Stimulated activated CD4-positive, alpha-beta T cell treated with anti-CD3 and anti-CD28 coated beads, Interleukin-1b, Interleukin-23, amount 100 ng/mL, for 48 hours (primary cell): ENCODE measurements around the gene SPSB4.

Source experiments
- DNase-seq: peaks from one replicate; pipeline ENCODE4 v3.0.0-alpha.2; 2020

The SPSB4 gene

DNA sequence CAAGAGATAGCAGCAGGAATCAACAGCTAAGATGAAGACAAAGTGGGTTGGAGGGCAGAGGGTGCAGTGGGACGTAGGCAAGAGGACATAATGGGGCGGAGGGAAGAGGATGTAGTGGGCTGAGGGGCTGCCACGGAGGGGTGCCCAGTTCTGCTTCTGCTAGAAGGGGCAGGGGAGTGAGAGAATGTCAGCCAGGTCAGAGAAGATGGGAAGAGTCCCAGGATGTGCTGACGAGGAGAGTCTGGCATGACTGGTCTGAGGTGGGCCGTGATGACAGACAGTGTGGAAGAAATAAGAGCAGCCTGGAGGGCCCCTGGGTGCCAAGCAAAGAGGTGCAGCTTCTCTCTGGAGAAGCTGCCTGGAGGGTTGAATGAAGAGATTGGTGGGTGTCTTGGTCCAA is 4.0 kb downstream of the SPSB4 start:
- DNase-seq = no peak

DNA sequence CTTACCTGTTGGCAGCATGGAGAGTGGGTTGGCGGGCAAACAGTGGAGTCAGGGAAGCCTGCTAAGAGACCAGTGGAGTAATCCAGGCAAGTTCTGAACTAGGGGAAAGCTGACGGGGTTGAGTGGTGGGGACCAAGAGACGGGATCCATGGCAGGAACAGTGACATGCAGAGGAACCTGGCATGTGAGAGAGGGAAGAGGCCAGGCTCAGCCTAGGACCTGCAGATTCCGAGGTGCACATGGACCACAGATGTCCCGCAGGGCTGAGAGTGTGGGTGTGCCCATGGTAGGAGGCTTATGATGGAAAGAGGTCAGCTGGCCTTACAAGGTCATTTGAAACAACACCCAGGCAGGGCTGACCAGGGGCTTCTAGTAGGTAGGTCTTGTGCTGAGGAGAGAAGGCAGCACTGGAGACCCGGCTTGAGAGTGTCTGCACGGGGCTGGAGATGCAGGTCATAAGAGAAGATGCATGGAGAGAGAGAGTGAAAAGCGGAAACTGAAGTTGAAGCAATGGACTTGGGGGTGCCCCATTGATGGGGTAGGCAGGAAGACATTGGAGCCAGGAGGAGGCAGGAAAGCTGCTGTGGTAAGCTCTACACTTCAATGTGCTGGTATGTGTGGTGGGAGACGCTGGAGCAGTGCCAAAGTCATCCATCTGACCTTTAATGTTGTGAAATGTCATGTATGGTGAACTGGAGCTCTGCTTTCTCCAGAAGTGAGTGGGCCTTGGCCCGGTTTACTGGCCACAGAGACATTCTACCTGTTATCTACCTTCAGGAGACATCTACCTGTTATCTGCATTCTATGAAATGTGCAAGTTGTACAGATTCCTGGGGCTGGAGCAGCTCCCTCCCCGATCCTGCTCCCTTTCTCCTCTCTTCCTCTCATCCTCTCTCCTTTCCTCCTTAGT is 4.6 kb downstream of the SPSB4 start:
- no peak for DNase-seq

DNA sequence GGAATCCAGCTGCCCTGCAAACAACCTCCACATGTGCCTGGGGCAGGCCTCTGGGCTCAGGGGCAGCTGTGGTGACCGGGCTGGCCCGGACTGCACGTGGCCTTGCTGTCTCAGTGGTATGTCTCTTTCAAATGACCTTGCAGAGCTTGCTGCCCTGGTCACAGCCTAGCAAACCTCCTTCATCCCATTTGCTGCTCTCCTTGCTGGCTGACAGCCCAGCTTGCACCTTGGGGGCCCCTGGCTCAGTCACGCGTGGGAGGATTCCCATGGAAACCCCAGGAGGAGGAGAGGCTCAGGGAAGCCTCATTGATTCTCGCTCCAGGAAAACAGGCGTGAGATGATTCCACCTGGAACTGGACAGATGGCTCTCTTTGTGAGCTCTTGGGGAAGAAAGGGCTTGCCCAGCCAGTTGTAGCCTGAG is 5.6 kb downstream of the SPSB4 start:
- DNase-seq = no peak

DNA sequence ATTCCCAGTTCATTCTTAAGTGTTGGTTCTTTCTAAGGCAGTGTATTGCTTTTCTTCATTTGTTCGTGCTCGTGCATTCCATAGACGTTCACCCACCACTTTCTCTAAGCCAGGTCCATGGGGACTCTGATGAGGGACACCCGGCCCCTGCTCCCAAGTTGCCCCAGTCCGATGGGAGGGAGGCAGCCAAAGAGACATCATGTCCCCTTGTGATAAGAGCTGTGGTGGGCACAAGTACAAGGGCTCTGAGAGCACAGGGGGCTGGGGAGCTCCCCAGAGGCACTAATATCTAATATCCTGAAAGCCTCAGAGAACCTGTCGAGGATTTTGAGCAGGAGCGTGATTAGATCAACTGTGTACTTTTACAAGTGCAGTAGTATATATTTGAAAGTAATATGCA is 6.3 kb downstream of the SPSB4 start:
- no peak for DNase-seq

DNA sequence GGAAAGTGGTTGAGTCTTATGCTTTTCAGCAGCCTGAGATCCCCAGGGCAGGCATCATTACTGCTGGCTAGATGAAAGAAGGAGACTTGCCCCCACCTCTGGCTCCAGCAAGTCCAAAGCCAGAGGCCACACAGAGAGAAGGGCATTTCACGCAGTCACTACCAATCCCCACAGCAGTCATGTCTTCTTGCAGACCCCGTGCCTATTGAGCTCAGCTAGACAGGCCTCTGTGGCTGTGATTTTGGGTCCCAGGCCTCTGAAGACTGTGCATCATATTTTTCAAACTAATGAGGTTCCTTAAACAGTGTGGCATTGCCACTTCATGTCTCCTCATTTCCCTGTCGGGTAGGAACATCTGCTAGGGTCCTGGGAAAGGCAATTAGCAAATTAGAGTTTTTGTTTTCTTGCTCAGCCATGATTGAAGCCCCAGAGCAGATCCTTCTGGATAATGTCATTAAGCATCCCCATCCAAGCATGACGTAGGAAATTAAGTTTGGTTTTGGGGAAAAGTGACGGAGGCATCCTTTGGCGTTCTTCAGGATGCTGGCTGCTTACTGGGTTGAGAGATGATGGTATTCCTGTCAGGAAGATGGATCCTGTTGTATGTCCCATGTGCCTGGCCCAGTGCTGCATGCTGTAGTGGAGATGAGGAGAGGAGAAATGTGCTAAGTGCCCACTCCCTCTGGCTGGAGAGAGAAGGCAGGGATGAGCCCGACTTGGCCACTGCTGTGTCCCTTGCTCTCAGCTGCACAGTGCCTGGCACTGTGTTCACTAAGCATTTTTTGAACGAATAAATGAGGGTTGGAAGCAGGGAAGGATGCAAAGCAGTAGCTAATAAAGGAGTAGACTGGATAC is 7.0 kb downstream of the SPSB4 start:
- no peak for DNase-seq

DNA sequence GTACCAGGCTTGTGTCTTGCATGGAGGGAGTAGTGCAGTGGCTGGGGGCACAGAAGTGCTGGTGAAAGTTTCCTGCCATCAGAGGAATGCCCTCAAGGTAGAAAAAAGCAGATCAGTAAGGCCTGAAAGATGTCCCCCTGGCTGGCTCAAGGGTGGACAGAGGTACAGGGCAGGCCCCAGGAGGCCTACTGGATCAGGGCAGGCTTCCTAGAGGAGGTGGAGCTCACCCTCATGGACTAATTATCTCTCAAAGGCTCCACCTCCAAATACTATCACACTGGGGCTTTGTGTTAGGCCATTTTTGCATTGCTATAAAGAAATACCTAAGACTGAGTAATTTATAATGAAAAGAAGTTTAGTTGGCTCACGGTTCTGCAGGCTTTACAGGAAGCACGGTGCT is 7.8 kb downstream of the SPSB4 start:
- no peak for DNase-seq

DNA sequence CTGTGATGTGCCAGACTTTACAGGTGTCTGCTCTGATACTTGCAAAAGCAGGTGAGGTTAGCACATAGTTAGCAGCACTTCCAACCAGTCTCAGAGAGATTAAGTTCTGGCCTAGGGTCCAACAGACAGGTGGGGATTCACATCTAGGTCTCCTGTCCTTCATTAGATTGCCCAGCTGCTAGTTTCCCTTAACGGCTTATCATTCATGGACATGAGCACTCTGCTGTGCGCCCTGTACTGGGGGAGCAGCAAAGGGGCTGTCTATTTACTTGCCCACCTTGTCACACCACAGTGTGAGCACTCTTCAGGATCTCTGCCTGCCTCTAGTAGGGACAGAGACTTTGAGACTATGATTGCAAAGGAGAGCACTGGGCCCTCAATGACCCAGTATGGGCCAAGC is 8.7 kb downstream of the SPSB4 start:
- DNase-seq = no peak

DNA sequence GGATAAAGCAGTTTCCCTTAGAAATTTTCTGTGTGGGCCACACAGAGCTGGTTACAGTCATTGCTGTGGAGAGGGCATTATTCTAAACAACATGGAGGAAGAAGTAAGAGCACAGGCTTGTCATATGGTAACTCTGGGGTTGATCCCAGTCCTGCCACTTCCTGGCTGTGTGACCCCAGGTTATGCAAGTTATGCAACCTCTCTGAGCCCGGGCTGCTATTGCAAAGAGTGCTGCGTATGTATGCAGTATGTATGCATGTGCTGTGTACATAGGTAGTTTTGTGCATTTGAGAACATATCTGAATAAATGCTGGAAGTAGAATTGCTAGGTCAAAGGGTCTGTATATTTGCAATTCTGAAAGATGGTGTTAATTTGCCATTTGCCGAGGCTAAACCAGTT is 9.2 kb downstream of the SPSB4 start:
- no peak for DNase-seq

DNA sequence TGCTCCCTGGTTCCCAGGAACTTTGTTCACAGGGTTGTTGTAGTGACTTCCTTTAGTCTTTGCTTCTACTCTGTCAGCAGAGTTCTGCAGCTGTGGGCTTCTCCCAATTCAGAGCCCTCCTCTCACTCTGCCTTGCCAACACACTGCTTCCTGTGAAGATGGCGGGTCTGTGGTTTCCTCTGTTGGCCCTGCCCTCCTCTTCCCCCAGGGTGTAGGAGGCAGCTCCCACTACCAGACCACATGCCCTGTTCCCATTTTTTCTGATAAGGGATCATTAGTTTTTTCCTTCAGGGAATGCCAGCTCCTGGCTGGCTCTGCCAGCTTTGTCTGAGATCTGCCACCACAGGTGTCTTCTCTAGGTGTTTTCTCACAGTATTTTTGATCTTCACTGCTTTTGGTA is 12.7 kb downstream of the SPSB4 start:
- DNase-seq = no peak

DNA sequence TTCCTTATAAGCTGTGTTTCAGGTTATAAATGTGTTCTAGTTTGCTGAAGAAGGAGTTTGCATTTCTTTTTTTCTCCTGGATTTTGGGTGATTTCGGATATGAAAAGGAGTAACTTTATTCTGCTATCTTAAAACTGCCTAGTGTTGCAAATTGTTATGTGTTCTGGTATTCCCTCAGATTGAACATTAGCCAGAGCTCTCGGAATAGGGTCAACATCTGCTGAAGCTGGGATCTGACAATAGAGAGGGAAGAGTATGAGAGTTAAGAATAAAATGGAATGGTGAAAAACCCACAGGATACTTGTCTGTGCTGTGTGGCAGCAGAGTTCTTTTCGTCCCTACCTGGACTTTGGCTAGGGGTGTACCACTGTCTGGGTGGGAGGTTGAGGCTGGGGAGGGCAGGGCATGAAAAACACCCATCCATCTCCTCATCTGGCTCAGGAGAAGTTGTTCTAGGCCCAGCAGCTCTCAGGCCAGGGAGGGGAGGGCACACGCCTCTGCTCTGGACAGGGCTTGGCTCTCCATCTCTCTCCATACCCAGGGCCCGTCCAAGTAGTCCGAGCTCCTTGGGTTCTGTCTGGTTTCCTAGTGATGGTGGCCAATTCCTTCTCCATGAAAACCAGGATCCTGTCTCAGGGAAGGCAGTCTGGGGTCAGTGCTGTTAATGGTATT is 13.2 kb downstream of the SPSB4 start:
- DNase-seq = no peak

DNA sequence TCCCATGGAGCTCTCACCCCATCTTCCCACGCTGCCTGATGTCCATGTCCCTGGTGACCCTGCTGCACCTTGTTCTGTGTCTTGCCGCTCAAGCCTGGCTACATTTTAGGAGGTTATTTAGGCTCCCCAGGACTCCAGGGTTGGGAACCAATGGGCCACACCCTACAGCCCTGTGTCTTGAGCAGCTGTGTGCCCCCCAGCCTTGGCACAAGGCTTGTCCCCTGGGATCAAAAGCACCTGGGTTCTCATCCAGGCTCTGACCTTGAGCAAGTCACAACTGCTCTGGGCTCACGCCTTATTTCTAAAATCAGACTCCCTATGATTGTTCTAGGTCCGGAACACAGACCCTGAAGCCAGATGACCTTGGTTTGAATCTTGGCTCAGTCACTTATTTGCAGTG is 14.1 kb downstream of the SPSB4 start:
- no peak for DNase-seq

DNA sequence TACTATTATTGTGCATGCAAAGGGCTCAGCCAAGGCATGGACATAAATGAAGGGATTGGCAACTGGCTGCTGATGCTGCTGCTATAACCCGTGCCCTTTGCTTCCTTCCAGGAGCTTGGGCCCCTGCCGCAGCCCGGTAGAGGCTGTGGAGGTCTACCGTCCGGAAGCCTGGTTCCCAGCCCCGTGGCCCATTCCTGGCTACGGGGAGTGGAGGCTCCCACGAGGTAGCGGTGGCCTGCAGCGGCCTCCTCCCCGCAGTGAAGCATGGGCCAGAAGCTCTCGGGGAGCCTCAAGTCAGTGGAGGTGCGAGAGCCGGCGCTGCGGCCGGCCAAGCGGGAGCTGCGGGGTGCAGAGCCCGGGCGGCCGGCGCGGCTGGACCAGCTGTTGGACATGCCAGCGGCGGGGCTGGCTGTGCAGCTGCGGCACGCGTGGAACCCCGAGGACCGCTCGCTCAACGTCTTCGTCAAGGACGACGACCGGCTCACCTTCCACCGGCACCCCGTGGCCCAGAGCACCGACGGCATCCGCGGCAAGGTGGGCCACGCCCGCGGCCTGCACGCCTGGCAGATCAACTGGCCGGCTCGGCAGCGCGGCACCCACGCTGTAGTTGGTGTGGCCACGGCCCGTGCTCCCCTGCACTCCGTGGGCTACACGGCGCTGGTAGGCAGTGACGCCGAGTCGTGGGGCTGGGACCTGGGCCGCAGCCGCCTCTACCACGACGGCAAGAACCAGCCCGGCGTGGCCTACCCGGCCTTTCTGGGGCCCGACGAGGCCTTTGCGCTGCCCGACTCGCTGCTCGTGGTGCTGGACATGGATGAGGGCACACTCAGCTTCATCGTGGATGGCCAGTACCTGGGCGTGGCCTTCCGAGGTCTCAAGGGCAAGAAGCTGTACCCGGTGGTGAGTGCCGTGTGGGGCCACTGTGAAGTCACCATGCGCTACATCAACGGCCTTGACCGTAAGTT is 15.0 kb downstream of the SPSB4 start:
- no peak for DNase-seq

DNA sequence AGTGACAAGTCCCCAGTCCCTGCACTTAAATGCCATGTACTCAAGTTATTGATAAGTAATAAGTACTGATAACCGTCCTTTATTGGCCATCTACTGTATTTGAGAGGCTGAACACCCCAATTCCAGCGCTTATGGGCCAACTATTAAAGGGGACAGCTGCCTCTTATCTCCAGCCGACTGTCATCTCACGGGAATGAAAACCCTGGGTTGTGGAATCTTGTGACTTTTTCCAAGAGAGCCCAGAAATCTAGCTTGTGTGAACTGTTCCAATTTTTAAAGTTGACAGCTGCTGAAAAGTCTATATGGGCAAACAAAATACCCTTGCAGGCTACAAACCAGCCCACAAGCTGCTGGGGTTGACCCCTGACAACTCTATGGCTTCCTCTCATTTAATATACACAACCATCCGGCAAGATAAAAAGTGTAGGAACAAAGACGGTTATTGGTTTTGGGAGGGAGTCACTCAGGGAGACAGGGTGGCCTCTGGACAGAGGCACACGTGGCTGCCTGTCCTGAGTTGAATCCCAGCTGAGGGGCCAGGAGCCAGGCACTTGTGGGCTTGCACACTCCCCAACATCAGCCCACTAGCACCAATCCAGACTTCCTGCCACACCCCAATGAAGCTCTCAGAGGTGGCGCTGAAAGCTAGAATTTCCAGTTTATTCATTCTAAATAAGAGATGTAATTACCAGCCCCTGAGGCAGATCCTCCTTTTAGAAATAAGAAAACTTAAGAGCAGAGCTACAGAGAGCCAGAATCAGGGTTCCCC is 16.2 kb downstream of the SPSB4 start:
- DNase-seq = no peak

DNA sequence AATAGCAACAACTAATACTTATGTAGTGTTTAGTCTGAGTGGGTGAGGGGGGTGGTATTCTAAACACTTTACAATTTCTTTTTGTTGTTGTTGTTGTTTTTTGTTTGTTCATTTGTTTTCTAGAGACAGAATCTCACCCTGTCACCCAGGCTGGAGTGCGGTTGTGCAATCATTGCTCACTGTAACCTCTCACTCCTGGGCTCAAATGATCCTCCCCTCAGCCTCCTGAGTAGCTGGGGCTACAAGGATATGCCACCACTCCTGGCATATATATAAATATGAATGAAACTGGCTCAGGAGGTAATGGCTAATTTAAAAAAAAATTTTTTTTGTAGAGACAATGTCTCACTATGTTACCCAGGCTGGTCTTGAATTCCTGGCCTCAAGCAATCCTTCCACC is 19.1 kb downstream of the SPSB4 start:
- DNase-seq = no peak

DNA sequence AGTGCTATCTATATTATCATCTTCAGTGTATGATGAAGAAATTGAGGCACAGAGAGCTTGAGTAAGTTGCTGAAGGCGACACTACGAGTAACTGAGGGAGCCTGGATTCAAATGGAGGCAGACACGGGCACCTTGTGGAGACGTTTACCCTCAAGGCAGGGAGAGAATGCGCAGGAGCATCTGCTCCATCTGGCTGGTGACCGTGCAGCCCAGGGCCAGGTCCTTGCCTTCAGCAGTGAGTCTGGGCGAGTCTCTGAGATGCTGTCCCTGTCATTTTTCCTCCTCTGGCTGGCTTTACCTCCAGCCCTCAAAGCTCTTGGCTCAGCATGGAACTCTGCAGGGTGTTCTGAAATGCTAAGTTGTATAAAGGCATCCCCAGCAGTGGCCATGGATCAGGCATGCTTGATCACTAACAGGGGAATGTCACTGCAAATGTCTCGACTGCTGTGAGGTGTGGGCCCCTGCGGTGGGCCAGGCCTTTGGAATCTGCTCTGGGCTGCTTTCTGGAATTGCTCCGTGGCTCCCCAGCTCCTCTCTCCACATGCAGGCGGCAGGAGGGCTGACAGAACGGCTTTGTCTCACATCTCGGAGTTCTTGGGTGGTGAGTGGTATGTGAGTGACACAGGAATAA is 19.7 kb downstream of the SPSB4 start:
- no peak for DNase-seq

DNA sequence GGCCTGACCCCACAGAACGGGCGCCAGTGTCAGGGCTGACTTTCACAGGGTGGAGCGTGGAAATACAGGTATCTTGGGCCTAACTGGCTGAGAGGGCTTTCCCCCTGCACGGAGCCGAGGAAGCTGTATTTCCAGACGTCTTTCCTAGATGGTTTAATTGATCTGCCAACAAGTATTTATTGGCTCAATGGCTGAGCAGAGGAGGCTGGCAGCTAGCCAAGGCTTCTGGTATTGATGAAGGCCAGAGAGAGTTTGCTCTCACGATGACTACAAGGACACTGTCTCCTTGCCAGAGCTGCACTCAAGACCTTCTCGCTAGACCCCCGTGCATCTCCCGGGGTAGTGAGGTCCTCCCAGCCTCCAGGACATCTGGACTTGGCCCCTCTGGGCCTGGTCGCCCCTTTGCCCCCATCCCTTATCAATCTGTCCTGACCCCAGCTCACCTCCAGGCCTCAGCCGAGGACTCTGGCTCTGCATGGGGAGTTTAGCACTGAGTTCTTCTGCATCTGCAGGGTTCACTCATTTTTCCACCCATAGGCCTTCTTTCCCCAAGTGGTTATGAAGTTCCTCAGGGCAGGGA is 20.6 kb downstream of the SPSB4 start:
- DNase-seq = no peak

DNA sequence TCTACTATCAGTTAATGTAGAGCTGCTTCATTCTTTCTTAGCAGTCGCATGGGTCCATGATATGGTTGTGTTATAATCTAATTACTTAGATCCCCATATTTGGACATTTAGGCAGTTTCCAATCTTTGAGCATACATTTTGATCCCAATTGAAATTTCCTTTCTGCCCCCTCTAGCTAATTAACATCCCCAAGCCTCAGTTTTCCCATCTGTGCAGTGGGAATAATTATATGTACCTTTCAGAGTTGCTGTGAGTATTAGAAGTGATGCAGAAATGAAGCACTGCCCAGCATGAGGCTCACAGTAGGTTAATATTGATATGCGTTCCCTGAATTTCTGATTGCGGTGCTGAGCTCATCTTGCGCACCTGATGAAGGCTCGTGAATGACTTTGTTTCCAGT is 21.8 kb downstream of the SPSB4 start:
- no peak for DNase-seq

DNA sequence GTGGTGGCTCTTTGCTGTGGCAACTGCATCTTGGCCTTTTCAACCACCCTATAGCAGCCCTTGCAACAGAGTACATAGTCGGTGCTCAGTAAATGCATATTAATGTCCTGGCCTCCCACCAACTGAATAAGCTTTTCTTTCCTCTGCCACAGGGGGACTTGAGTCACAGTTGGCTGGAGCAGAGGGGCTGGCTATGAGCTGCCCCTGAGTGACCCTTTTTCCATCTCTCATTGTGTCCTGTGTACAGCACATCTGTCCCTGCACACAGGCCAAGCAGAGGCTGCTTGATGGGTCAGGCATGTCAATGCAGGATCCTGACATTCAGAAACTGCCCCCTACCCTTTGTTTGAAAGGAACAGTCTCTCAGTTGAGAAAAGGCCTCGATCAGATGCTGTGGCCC is 22.4 kb downstream of the SPSB4 start:
- no peak for DNase-seq

DNA sequence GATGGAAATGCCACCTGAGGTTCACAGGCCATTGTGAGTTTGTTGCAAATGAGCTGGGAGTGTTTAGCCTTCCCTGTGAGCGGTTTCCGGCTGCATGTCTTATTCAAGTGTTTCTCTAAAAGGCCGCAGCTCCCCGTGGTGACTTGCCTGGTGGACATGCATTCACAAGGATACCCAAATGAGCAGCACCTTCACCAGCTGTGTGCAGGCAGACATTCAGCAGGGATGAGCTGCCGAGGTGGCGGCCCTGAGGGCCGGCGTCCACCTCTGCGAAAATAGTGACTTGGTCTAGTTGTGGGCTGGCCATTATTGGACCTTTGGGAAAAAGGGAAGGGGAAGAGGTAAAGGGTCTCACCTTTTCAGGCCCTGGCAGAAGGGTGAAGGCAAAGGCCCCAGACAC is 23.4 kb downstream of the SPSB4 start:
- DNase-seq = no peak

DNA sequence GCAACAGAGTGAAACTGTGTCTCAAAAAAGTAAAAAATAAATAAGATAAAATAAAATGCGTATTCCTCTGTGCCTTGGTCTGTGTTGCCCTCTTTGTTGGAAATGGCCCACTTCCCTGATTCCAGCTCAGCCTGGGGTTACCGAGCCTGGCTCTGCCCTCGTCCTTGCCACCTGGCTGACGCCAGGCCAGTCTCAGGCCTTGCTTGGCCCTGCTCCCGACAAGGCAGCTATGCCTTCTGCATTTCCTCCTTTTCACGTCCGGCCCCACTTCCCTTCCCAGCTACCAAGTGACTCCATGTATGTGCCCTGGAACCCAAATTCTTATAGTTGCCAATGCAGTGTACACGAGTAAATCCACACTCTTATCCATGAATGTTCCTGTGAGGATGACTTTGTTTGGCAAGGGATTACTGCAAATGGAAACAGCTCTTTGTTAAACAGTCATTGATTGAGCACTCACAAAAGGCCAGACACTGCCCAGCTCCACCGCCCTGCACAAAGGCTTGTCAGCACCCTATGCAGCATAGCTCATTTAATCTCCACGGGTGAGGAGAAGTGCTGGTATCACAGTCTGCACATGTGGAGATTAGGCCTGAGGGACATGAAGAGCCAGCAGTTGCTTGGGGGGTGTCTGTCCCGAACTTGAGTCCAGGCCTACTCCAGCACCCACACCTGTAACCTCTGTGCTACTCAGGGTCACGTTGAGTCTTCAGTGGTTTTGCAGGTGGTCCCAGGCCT is 25.1 kb downstream of the SPSB4 start:
- DNase-seq = no peak
